Inflammatory macrophage treated with lipopolysaccharide for 4 hours (primary cell): ENCODE results near the gene AVPI1.

Experiments
- DNase-seq: peaks from one replicate; pipeline ENCODE4 v3.0.0-alpha.2; 2020

AVPI1 gene, protein sequence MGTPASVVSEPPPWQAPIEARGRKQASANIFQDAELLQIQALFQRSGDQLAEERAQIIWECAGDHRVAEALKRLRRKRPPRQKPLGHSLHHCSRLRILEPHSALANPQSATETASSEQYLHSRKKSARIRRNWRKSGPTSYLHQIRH

DNA sequence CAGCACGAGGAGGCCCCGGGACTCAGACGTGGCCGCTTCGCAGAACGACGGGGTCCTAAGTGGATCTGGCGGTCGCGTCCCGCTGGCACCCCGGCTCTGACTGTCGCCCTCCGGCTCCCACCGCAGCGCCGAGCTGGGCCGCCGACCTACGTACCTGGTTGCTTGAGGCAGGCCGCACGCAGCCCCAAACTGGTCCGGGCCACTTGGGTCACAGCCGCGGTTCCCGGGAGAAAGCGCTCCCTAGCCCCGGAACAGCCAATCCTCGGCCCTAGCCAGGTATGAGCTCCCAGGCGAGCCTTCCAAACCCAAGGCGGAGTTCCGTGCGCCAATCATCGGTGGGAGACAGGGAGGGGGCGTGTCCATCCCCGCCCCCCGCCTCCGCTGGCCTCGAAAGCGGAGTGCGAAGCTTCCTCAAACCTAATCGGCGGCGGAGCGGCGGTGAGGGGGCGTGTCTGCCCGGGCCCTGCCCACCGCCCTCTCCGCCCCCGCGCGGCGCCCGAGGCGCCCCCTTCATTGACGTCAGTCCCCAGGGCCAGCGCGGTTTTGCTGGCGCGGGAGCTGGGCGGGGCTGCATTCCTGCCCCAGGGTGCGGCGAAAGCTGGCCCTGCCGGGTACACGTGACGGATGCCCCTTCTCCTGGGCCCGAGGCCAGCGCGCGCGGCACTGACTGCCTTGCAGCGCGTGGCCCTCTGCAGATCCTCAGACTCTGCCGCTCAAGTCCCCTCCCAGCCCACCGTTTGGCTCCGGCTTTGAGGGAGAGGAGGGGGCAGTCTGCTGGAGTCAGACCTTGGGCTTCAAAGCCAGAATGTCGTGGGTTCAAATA is at the start of gene AVPI1:
TSS of gene AVPI1 (minus strand) at position 280 of the 823 bp plus-strand sequence. CDS start 7,336 bp downstream, outside the sequence.
- peak; percentile 99 for DNase-seq

DNA sequence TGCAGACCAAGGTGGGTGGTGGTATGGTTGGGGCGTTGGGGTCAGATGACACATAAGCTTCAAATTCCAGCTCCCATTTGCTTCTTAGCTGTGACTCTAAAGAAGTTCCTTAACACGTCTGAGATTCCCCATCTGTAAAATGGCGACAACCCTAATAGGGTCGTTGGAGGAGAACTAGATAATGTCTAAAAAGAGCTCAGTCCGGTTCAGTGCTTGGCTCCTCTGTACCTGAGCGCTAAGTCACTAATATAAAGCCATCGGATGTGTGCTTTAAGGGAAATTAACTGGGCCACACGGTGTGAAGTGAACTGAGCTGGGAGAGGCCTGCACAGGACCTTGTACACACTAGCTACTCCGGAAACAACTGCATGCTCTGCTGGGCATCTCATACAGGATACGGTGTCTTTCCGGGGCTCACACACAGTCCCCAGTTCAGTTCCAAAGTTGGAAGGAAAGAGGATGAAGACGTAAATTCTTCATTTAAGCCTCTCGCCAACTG is 49.4 kb upstream of the AVPI1 start:
- DNase-seq = no peak

DNA sequence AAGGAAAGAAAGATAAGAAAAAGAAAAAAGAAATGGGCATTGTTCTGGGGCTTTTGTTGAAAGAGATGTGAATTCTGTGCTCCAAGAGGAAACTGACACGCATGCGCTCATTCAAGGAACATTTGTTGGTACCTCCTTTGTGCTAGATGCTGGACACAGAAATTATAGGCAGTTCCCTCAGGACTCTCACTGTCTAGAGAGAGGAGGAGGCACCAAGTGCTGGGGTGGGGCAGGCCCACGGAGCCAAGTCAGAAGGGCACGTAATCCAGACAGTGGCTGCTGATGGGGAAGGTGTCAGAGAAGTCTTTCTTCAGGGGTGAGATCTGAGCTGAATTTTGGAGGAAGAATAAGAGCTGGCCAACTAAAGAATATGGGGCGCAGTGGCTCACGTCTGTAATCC is 47.0 kb upstream of the AVPI1 start:
- no peak for DNase-seq

DNA sequence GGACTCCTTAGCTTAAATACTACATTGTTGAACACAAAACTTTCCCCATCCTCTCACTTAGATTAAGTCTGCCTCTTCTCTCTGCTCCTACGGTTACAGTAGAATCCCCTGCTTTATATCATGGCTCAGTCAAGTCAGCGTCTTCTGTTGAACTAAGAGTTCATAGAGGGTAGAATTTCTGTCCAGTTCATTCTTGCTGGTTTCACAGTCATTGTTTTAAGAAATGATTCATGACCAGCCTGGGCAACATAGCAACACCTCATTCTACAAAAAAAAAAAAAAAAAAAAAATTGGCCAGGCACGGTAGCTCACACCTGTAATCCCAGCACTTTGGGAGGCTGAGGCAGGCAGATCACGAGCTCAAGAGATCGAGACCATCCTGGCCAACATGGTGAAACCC is 46.2 kb upstream of the AVPI1 start:
- no peak for DNase-seq

DNA sequence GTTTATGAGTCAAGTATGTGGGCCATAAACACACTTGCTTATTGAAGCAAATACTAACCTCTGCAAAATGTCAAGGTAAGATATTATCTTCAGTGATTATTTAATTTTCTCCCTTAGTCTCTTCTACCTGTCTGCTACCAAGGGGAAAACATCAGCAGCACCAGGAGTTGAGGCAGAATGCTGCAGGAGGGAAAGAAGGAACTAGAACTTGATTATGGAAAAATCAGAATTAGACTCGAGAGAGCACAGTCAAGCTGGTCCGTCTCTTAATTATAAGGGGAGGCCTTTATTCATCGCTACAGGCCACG is 45.0 kb upstream of the AVPI1 start:
- no peak for DNase-seq

DNA sequence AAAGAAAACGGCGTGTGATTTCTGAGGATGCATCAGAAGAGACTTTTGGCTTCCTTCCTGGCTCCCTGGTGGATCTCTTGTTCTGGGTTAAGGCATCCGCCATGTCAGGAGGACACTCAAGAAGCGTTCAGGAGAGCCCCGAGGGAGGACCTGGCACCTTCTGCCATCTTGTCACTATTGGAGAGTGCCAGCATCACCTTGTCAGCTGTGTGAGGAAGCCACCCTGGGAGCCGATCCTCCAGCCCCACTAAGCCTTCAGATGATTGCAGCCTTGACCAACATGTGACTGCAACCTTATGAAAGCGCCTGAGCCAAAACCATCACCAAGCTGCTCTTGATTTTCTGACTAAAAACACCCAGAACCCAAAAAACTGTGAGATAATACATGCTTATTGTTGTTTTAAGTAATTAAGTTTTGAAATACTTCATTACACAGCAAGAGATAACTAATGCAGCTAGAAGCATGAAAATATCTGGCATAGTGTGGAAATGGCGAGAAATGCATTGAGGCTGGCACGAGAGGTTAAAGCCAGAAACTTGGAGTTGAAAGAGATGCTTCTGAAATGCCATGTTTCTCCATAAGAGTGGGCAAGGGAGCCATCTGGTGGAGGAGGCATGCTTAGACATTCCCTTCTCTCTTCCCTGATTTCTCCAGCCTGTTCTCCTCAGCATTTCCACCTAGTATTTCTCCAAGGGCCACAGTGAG is 44.5 kb upstream of the AVPI1 start:
- DNase-seq = peak; percentile 71

GRCh38 chr10:97729014-97729413 is 42.0 kb upstream of the AVPI1 start:
- DNase-seq = peak; percentile 35

- no peak for DNase-seq
Measured at GRCh38 chr10:97726636-97727178, 39.7 kb upstream of the AVPI1 start.

GRCh38 chr10:97724341-97724941 is 37.4 kb upstream of the AVPI1 start:
- DNase-seq = peak; percentile 99

- peak; percentile 50 for DNase-seq
Measured at GRCh38 chr10:97723001-97723400, 36.0 kb upstream of the AVPI1 start.

GRCh38 chr10:97721871-97722780 is 35.1 kb upstream of the AVPI1 start:
- DNase-seq = no peak

- DNase-seq = no peak
Measured at GRCh38 chr10:97719602-97720001, 32.6 kb upstream of the AVPI1 start.

GRCh38 chr10:97718659-97719142 is 31.7 kb upstream of the AVPI1 start:
- no peak for DNase-seq

DNA sequence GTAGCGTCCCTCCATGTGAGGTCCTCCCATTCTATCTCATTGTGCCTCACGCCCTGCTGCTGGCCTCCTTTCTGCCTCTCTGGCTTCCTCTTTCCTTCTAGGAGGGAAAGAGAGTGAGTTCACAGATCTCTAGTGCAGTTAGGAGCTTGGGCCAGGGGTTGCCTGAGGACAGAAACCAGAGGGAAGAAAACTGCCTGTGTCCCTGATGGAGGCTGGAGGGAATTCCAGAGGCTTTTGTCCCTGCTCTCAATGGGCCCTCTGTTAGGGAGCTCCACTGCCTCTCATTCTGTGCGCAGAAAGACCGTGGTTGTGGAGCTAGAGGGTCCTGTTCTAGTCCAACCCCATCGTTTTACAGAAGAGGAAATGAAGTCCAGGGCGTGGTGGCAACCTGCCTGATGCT is 31.1 kb upstream of the AVPI1 start:
- peak; percentile 55 for DNase-seq

DNA sequence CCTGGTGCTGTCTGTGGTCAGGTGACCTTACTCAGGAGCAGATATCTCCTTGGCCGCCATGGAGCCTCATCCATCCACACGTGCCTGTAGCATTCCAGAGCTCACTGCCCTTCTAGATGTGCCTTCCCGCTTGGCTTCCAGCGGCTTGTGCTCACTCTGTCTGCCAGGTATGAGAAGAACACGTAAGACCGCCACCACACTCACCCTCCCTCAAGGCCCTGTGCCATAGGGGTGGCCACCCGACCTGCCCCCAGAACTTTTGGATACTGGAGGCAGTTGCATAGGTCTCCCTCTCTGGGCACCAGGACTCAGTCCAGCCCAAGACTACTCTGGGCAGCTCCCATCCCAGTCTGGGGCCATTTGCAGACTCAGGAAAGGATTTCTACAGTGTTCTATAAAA is 30.6 kb upstream of the AVPI1 start:
- no peak for DNase-seq

GRCh38 chr10:97715259-97715874 is 28.3 kb upstream of the AVPI1 start:
- DNase-seq = no peak

DNA sequence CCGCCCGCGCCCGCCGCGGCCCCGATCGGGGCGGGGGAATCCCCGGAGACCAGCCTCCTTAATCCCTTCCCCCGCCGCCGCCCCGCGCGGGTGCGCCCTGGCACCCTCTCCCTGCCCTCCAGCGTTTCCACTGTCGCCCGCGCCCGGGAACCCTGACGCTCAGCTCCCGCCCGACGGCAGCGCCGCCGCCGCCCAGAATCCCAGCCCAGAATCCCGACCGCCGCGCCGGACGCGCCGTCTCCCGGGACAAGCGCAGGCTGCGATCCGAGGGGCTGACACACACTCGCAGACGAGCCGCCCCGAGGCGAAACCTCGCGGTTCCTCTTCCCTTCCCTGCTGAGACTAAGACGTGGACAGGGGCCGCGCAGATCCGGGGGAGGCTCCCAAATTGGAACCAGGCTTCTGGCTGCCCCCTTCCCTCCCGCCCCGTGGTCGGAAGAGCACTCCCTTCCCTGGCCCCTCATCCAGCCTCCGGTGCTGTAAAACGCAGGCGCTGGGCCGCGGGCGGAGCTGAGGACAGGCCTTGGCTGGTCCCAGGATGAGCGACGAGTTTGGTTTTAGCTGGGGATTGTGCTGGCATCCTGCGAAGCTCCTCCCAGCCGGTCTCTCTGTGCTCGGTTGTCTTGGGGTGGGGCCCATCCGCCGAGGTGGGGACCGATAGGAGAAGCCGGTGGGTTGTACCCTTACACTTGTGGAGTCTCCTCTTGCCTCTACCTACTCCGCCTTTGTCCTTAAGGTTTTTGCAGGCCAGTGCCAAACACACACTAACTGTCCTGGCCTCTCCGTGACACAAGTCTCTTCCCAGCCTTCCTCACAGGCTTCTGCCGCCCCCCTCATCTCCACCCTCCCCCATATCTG is 27.6 kb upstream of the AVPI1 start:
- DNase-seq = peak; percentile 76

GRCh38 chr10:97713826-97714400 is 26.9 kb upstream of the AVPI1 start:
- peak; percentile 79 for DNase-seq

DNA sequence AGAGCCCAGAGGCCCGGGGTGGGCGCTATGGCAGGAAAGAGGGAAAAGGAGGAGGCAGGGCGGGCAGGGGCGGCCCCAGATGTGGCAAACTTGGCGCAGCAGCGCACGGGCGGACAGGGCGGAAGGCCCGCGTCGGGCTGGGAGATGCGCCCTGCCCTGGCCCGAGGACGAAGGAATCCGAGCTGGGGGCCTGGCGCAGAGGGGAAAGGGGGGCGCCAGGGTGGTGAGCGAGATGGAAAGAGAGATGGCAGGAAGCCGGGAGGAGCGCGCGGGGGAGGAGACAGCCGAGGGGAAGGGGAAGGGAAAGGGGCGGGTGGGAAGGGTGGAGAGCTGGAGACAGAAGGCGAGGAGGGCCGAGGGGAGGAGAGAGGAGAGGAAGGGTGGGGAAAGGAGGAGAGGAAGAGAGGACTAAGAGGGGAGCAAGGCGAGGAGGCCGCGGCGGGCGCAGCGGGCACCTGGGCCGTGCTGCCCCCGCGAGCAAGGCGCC is 26.3 kb upstream of the AVPI1 start, which contains the start of gene MARVELD1:
TSS of gene MARVELD1 (plus strand) at position 392 of the 487 bp plus-strand sequence. CDS start 147 bp downstream, outside the sequence.
- no peak for DNase-seq
